HG03571 (cell line): ENCODE measurements around the gene COMMD7.

ENCODE experiments used
- ATAC-seq: cut with Tn5 transposase; IDR thresholded peaks from one replicate; pipeline ENCODE4 v1.9.1; 2021; ENCODE audit not compliant: unreplicated experiment

Gene COMMD7

DNA sequence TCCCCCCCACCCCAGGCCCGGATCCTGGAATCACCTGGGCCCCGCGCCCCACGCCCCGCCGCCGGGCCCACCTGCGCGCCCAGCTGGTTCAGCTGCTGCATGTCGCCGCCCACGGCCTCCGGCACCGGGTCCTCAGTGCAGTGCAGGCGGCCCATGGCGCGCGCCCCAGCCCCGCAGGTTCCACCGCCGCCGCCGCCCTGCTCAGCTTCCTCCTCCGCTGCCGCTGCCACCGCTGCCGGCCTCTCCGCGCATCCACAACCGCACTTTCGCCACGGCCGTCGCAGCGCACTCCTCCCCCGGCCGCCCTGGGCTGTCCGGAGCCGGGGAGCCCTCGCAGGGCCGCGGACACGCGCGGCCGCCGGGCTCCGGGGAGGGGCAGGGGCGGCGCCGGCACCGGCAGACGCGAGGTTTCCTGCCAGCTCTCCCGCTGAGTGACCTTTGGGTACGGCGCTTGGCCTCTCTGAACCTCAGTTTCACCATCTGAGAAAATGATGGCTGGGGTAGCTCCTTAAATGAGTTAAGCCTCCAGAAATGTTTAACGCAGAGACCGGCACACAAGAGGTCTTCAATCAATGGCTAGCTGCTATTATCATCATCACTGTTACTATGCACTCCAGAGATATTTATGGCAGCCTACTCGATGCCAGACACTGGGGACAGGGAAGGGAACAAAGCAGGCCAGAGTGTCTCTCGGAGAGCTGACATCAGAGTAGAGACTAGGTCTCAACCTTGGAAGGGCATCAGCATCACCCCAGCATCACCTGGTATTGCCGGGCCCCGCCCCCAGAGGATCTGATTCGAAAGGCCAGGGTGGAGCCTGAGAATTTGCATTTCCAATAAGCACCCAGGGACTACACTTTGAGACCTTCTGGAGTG, at the start of gene COMMD7:
TSS of gene COMMD7 (minus strand) at position 231 of the 876 bp plus-strand sequence. CDS start at position 155, 76 bp downstream.
- ATAC-seq: peak; percentile 50

GRCh38 chr20:32792731-32793458, 49.6 kb upstream of the COMMD7 start:
- ATAC-seq: no peak

- peak; percentile 79 for ATAC-seq
Measured at GRCh38 chr20:32792316-32792715, 49.0 kb upstream of the COMMD7 start.

DNA sequence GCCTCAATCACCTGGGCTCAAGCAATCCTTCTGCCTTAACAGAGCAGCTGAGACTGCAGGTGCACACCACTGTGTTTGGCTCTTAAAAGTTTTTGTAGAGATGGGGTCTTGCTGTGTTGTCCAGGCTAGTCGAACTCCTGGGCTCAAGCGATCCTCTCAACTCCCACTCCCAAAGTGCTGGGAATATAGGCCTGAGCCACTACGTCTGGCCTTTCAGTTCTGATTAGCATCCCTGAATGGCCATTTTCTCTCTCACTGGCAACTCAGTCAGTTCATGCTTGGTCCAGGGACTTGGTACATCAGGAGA, 47.4 kb upstream of the COMMD7 start:
- ATAC-seq: no peak

DNA sequence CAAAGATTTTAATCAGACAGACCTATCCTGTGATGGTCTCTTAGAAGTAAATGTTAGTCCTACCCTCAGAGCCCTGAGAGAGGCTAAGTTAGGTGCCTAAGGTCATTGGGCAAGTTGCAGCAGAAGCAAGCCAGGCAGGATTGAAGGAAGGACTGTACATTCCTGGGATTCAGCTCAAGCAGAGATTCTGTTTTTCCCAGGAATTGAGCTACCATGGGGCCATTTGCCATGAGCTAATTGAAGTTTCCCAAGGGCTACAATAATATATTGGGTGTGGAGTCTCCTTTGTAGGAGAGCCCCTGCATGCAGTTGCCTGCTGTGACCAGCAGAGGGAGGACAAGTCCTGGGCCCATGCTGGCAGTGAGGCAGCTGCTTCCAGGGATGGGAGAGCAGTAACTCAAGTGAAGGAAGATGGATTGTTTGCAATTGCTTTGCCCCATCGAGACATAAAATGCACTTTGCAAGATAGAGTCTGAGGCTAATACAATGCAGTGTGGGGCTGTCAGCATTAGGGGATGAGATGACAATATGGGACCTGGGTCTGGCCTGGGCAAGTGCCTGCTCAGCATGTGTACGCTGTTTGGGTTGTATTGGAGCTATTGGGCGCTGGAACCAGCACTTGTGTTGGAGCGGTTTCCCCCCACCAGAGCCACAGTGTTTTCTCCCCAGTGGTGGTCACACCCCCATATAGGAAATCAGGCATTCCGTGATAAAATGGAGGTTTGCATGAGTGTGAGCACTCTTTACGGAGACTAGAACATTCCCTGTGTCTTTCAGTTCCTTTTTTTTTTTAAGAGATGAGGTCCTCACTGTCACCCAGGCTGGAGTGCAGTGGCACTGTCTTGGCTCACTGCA, 46.9 kb upstream of the COMMD7 start:
- no peak for ATAC-seq

- no peak for ATAC-seq
Measured at GRCh38 chr20:32787168-32787567, 43.9 kb upstream of the COMMD7 start.

- no peak for ATAC-seq
Measured at GRCh38 chr20:32786059-32786760, 42.9 kb upstream of the COMMD7 start.

DNA sequence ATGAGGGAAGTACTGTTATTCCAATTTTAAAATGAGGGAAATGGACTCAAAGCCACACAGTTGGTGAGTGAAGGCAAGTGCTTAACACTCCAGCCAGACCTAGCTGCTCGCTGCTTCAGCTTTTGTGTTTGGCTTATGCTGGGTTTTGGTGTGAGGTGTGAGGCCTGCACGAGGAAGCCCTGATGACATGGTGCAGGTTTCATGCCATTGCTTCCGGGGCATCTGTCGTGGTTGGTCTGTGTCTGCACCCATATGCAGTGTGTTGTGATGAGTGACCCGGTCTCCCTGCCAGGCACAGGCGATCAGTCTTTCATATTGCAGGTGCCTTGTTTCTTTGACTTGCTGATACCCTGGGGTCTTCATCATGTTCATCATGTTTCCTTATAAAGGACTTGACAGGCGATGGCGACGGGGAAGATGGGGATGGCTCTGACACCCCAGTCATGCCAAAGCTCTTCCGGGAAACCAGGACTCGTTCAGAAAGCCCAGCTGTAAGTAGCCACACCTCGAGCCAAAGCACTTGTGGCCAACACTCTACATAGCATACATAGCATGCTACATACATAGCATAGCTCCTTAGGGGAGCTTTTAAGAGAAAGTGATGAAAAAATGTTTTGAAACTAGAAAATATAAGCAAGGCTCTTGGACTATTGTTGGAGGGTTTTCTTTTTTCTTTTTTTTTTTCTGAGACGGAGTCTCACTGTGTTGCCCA, 41.3 kb upstream of the COMMD7 start:
- no peak for ATAC-seq

GRCh38 chr20:32780749-32781655, 37.7 kb upstream of the COMMD7 start:
- ATAC-seq: no peak

- no peak for ATAC-seq
Measured at GRCh38 chr20:32780278-32780677, 37.0 kb upstream of the COMMD7 start.

GRCh38 chr20:32779500-32780211, 36.4 kb upstream of the COMMD7 start:
- ATAC-seq: no peak

- no peak for ATAC-seq
Measured at GRCh38 chr20:32777177-32777956, 34.1 kb upstream of the COMMD7 start.

DNA sequence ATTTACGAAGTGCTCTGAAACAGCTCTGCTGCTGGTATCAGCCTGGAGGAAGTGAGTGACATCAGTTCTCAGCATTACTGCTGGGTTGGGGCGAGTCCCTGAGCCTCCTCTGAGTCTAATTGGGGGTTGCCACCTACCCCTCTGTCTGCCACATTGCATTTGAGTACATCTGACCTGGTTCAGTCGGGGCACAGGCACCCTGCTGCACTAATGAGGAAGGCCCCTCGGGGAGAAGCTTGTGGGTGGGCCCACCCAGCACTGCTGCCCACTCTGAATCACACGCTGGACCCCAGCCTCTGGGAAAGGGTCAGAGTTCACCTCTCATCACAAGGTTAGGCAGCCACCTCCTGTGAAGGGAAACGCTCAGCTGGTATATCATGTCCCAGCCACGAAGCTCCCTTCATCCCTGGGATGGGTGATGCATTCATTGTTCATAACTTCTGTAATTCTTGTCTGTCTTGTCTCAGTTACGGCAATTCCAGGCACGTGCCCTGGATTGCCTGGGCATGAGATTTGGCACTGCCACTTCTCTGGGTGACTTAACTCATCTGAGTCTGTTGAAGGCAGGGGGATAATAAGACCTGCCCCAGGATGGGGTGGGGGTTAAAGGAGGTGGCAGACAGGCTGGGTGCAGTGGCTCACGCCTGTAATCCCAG, 32.2 kb upstream of the COMMD7 start:
- no peak for ATAC-seq

- no peak for ATAC-seq
Measured at GRCh38 chr20:32773855-32774254, 30.6 kb upstream of the COMMD7 start.

- ATAC-seq: no peak
Measured at GRCh38 chr20:32773223-32773622, 30.0 kb upstream of the COMMD7 start.

DNA sequence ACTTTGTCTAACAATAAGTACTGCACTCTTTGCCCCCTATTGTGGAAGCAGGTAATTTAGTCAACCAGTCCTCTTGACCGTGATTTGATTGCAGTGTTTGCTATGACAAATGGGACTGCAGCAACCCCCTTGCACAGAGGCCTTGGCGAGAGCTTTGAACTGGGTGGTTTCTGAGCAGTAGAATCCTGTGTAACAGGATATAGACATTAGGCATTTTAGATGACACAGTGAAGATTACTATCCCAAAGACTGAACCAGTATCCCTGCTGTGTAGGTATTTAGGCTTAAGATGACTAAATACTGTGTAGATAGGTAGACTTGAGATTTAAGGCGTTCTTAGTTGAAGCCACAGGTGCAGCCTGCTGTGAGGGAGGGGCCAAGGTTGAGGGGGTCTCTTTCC, 28.8 kb upstream of the COMMD7 start:
- no peak for ATAC-seq
